ENCODE measurements around the gene GABRD.

DNA sequence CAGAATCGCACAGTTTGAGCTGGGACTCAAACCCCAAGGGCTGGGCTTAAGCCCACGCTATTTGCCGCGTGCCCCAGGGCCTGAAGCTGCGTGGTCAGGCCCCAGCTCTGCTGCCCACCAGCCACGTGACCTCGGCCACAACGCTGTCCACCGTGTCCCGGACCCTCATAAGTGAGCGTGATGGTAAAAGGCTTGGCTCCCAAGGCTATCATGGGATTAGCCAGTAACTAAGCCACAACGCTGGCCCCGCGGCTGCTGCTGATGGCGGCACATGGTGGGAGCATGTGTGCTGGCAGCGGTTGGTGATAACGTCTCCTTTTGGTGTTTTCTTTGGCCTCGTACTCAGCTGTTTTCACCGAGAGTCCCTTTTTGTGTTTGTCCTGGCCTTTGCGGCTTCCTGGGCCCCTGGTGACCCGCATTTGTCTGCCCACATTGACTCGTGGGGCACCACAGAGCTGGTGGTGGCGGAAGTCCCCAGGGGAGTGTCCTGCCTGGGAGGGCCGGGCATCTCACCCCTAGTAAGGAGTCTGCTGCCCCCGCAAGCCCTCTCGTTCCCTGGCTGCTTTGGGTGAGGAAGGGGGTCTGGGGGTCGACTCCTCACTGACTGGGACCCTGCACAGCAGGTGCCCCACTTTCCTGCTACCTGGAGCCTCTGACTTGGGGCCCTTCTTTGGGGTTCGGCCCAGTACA, 60.4 kb downstream of the GABRD start:
- TF ChIP-seq SIN3A (IDR thresholded peaks at IDR 0.05; ENCODE audit: borderline replicate concordance, insufficient read depth, low read length) (no peak), REST (IDR thresholded peaks at IDR 0.05; ENCODE audit: insufficient read depth in 1 of 2, low read depth in 2 of 2, low read length in 2 of 2) (no peak), POLR2AphosphoS5 (IDR thresholded peaks at IDR 0.05; ENCODE audit: low read depth, low read length) (no peak), TAF1 (IDR thresholded peaks at IDR 0.05; ENCODE audit: borderline replicate concordance, insufficient read depth, low read length) (no peak)

Measured in PFSK-1 (cell line).